Raji (cell line): ENCODE measurements around the gene SP4.

Experiments used
- POLR2A ChIP-seq: IDR thresholded peaks from 2 replicates; pipeline ENCODE4 v1.6.1; 2011; ENCODE audit warnings: low read depth, low read length, control low read depth; ENCODE audit not compliant: insufficient read depth

Gene SP4

DNA sequence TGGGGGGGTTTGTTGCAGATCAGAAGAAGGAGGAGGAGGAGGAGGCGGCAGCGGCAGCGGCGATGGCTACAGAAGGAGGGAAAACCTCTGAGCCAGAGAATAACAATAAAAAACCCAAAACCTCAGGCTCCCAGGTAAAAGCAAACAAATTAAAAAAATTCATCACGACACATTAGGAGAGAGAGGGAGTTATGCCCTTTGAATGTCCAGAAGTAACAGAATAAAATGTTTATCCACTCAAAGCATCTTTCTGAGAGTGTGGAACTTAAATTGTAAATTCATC, 717 bp downstream of the SP4 start:
- TF ChIP-seq POLR2A = no peak

DNA sequence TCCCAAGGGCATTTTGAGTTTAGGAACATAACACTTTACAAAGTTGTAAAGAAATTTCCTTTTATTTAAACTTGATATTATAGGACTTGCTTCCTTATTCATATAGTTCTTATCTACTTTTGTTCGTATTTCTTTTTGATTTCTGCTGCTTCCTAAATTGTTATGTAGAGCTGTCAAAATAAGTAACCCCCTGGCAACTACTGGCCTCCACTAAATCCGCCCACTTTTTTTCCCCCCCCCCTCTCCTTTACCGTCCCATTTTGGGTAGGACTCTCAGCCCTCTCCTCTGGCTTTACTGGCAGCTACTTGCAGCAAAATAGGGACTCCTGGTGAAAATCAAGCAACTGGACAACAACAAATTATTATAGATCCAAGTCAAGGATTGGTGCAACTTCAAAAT, 1.1 kb downstream of the SP4 start:
- no peak for TF ChIP-seq POLR2A

DNA sequence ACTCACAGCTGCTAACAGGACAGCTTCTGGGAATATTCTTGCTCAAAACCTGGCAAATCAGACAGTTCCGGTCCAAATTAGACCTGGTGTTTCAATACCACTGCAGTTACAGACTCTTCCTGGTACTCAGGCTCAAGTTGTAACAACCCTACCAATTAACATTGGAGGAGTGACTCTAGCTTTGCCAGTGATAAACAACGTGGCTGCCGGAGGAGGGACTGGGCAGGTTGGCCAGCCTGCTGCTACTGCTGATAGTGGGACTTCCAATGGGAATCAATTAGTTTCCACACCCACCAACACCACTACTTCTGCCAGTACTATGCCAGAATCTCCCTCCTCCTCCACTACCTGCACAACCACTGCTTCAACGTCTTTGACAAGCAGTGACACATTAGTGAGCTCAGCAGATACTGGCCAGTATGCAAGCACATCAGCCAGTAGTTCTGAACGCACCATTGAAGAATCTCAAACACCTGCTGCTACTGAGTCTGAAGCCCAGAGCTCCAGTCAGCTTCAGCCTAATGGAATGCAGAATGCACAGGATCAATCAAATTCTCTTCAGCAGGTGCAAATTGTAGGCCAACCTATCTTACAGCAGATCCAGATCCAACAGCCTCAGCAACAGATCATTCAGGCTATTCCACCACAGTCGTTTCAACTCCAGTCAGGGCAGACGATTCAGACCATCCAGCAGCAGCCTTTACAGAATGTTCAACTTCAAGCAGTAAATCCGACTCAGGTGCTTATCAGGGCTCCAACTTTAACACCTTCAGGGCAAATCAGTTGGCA, 2.1 kb downstream of the SP4 start:
- TF ChIP-seq POLR2A = no peak

DNA sequence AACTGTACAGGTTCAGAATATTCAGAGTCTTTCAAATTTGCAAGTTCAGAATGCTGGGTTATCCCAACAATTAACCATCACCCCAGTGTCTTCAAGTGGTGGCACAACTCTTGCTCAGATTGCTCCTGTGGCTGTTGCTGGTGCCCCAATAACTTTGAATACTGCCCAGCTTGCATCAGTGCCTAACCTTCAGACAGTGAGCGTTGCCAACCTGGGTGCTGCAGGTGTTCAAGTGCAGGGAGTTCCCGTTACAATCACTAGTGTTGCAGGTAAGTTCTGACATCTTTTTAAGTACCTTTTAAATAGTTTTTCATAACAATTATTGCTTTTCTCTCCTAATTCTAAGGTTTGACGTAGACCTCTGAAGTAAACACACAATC, 2.7 kb downstream of the SP4 start:
- TF ChIP-seq POLR2A = no peak

DNA sequence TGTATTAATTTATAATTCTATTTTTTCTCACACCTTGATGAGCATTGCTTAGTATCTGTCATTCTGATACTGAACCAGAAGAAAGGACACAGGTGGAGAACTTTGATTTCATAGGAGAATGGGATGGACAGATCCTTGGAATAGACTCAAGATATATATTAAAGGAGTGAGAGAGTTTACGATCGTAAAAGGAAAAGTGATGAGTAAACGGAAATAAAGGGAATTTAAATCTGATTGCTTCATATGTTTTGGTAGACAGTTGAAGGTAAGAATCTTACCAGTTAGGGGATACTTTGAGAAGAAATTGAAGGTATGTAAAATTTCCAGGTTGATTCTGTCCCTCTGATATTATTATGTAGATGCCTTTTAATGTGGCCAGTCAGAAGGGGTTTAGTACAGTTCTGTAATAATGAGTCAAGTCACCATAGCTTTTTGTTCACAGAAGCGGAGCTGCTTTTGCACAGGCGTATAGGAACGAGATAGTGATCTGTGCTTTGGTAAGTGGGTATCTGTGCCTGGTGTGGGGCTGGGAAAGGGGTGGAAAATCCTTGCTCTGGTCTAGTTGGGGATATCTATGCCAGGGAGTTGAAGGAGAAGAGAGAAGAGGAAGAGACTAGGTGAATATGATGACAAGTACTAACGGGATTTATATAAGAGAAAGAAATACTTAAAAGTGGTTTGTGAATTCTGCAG, 15.4 kb downstream of the SP4 start:
- no peak for TF ChIP-seq POLR2A

DNA sequence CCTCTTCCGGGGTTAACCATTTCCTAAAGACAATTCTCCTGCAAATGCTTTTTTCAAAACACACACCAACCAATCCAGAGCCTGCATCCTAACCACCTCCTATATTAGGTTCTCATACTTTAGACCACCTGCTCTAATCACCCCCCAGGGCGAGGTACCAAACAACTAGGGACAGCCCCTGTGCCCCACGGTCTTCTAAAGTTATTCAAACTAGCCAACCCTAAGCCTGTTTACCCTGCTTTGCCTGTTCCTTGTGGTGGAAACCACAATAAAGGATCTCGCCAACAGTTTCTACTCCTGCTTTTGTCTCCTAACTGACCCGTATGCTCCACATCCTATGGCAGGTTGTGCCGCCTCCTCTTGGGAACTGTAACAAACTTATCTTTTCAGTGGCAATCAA, 21.1 kb downstream of the SP4 start:
- TF ChIP-seq POLR2A = no peak

DNA sequence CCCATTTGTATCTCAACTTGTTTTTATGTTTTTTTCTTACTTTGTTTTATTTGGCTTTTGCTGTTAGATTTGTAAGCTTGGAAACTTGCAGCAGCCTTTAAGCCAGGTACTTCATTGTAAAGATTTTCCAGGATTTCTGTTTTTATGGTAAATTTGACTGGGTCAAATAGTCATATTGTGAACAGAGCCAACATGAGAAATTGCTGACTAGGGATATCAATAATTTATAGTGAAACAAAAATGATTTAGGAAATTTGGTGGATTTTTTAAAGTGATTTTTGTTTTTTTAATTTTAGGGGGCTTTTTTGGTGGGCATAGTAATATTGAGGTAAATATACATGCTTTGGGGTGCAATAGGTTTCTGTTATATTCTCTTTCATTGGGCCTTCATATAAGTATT, 22.2 kb downstream of the SP4 start:
- TF ChIP-seq POLR2A = no peak

DNA sequence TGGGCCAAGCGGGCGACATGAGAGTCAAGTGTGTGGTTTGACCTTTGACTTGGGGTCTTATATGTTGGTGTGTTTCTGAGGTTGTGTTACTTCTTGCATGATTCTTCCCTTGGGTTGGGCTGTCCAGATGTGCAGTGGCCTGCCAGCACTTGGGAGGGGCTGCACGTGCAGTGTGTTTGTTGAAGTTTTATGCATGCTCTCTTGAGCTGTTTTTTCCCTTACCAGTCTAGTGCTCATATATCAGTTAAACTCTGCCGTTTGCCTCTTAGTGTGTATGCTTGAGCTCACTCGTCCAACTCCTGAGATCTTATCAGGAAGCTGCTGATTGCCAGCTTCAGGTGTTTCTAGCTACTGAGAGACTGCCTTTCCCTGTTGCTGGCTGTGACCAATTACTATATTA, 23.1 kb downstream of the SP4 start:
- no peak for TF ChIP-seq POLR2A

DNA sequence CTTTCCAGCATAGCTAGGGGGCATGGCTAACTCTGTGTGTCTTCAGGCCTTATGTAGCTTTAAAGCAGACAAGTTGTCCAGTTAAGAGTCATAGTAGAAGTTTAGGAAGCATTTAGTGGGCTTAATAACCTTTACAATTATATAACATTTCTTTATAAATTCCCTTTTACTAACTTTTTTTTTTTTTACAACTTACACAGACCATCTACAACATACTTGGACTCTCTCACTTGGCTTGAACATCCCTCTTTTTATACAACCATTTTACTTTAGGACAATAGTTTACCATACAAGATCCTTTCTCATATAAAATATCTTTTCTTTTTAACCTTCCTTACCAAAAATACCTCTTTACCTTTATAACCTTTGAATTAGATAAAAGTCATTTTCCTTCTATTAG, 26.3 kb downstream of the SP4 start:
- TF ChIP-seq POLR2A = no peak

DNA sequence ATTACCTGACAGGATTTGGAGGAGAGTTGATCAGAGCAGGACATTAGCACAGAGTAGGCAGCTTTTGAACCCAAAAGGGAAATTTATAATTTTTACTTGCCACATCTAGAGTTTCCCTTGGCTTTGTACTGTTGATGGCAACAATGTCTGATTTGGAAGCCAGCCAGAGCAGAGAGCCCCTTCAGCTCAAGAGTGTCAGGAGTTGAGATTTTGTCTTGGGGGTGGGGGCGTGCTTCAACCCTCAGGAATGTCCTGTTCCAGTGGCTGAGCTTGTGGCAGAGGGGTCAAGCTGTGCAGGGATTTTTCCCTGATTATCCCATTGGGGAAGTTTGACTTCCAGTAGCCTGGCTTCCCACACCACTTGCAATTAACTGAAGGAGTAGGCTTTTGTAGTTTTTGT, 27.0 kb downstream of the SP4 start:
- no peak for TF ChIP-seq POLR2A

DNA sequence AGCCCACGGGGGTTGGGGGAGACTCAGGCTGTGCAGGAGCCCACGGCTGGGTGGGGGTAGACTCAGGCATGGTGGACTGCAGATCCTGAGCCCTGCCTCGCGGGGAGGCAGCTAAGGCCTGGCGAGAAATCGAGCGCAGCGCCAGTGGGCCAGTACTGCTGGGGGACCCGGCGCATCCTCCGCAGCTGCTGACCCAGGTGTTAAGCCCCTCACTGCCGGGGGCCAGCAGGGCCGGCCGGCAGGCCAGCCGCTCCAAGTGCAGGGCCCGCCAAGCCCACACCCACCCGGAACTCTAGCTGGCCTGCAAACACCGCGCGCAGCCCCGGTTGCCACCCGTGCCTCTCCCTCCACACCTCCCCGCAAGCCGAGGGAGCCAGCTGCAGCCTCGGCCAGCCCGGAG, 33.4 kb downstream of the SP4 start:
- TF ChIP-seq POLR2A = no peak

DNA sequence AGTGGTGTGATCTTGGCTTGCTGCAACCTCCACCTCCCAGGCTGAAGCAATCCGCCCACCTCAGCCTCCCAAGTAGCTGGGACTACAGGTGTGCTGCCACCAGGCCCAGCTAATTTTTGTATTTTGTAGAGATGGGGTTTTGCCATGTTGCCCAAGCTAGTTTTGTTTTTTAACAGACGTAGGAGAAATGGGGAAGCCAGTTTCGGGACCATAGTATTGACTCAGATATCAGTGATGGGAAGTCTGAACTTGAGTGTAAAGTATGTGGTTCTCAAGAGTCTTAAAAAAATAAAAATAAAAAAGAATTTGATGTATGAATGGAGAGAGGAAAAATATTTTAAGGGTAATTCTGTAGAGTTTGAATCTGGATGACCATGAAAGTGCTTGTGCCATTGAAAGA, 34.2 kb downstream of the SP4 start:
- no peak for TF ChIP-seq POLR2A

DNA sequence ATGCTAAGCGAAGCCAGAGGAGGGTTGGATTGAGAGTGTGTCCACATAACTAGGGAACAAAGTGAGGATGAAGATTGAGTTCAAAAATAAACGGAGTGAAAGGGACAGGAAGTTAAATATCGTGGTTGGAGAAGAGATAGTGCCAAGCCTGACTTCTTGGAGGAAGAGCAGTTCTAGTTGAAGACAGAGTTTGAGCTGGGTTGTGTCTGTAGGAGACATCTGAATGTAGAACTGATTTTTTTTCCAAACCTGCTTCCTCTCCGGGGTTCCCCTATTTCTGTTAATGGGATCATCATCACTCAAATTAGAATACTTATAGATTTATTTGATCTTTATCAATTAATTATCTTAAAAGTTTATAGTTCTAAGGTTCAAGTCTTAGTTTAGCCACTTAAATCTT, 35.6 kb downstream of the SP4 start:
- no peak for TF ChIP-seq POLR2A

DNA sequence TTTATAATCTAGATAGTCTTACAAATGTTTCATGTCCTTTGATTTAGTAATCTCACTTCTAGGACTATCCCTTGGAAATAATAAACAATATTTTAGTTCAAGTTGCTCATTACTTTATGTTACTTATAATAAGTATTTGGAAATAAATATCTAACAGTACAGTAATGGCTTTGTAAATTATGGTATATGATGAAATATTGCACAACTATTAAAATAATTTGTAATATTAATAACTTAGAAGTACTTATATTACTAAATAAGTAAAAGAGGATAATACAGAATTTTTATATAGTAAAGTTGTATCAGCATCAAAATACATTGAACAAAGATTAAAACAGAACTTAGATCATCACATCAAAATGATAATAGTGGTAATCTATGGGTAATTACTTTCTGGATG, 41.1 kb downstream of the SP4 start:
- TF ChIP-seq POLR2A = no peak

DNA sequence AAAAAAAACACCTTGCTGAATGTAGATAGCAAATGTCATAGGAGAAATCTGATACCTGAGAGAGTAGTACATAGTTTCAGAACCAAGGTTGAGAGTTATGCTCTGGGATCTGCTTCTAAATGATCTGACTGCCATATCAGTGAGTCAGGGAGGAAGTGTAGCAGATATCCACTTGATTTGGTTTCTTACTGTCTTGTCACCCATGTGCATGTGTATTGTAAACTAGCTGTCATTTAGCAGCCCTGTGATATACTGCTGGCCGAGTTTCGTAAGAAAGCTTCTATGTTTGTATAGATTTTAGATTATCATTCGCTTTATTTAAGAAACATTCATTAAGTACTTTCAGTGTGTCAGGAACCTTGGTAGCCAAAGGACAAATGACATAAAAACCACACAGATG, 42.0 kb downstream of the SP4 start:
- TF ChIP-seq POLR2A = no peak

DNA sequence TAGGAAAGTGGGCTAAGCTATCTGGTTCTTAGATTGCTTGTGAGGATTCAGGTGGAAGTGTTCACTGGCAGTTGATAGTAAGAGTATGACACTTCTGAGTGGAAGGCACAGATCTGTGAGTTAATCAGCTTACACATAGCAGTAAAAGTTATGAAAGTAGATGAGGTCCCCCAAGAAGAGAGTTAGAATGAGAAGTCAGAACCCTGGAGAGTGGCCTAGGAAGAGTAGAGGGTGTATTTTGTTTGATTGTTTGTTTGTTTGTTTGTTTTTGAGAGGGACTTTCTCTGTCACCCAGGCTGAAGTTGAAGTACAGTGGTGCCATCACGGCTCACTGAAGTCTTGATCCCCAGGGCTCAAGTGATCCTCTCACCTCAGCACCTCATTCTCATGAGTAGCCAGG, 44.1 kb downstream of the SP4 start:
- no peak for TF ChIP-seq POLR2A

DNA sequence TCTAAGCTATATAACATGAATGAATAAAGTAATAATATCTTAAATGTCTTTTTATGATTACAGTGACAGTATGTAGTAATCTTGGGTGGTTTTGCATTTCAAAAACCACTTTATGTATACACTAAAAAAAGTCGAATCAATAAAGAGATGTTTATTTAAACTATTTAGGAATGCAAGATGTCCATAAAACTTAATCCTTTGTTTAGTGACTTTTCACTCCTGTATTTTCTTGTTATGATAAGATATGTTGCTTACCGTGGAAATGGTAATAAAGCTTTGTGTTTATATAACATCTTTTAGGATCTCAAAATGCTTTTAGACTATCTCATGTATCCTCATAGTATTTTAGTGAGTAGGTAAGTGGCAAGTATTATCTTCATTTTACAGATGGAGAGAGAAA, 48.5 kb downstream of the SP4 start:
- TF ChIP-seq POLR2A = no peak
